Measurements from ENCODE around the gene PGBD4.
"Not testable (repeated sequence)": the region's sequence is repeated elsewhere in the genome, so short reads cannot be mapped to it uniquely, and the experiment has no call there.

The PGBD4 gene

GRCh38 chr15:34114739-34115138, 12.9 kb downstream of the PGBD4 start:
- Histone ChIP-seq H3K4me3 (ENCODE audit: low read length, poor library complexity, severe bottlenecking) (no peak overlapping the region), H3K79me2 (ENCODE audit: insufficient read depth, low read length) (no peaks in the 10 kb centered on the region)

GRCh38 chr15:34116620-34117019, 14.7 kb downstream of the PGBD4 start:
- Histone ChIP-seq H3K9me3 (ENCODE audit: insufficient read depth, low read depth, low read length) (no peaks in the 10 kb centered on the region), H3K36me3 (ENCODE audit: insufficient read depth, low read length) (no peaks in the 10 kb centered on the region), H3K27me3 (ENCODE audit: insufficient read depth, low read length, poor library complexity, severe bottlenecking) (no peaks in the 10 kb centered on the region), H4K20me1 (ENCODE audit: insufficient read depth, low read length, poor library complexity, severe bottlenecking) (no peaks in the 10 kb centered on the region), H3K4me3 (ENCODE audit: low read length, poor library complexity, severe bottlenecking) (no peak overlapping the region), H2AFZ (ENCODE audit: low read length) (no peak overlapping the region), H3K9ac (ENCODE audit: low read depth, low read length, poor library complexity, severe bottlenecking) (no peak overlapping the region), H3F3A (ENCODE audit: low read depth) (no peaks in the 10 kb centered on the region), H3K4me2 (ENCODE audit: low read depth, low read length, poor library complexity, severe bottlenecking) (no peak overlapping the region), H3K9me2 (replicated peaks; ENCODE audit: low read depth, low read length) (no peaks in the 10 kb centered on the region), H3K4me1 (ENCODE audit: insufficient read depth, low read length, poor library complexity, severe bottlenecking) (no peaks in the 10 kb centered on the region), H3K79me2 (ENCODE audit: insufficient read depth, low read length) (no peaks in the 10 kb centered on the region)
- TF ChIP-seq CTCF (conservative IDR thresholded peaks at IDR 0.05; ENCODE audit: low read length), result no peak
- TF ChIP-seq EZH2phosphoT487 (IDR thresholded peaks at IDR 0.05; ENCODE audit: borderline replicate concordance), result no peak

More at GRCh38 chr15:34114739-34115138, 12.9 kb downstream of the PGBD4 start:
- Histone ChIP-seq H3K9ac (ENCODE audit: low read depth, low read length, poor library complexity, severe bottlenecking) (no peak overlapping the region), H3K36me3 (ENCODE audit: insufficient read depth, low read length) (no peaks in the 10 kb centered on the region), H3K9me2 (replicated peaks; ENCODE audit: low read depth, low read length) (no peaks in the 10 kb centered on the region), H3K4me1 (ENCODE audit: insufficient read depth, low read length, poor library complexity, severe bottlenecking) (peaks cover 3% of the 10 kb centered on the region), H4K20me1 (ENCODE audit: insufficient read depth, low read length, poor library complexity, severe bottlenecking) (no peaks in the 10 kb centered on the region), H3K9me3 (ENCODE audit: insufficient read depth, low read depth, low read length) (no peaks in the 10 kb centered on the region), H3K4me2 (ENCODE audit: low read depth, low read length, poor library complexity, severe bottlenecking) (no peak overlapping the region), H3F3A (ENCODE audit: low read depth) (no peaks in the 10 kb centered on the region), H2AFZ (ENCODE audit: low read length) (no peak overlapping the region), H3K27me3 (ENCODE audit: insufficient read depth, low read length, poor library complexity, severe bottlenecking) (no peaks in the 10 kb centered on the region)
- TF ChIP-seq EZH2phosphoT487 (IDR thresholded peaks at IDR 0.05; ENCODE audit: borderline replicate concordance) (no peak), CTCF (conservative IDR thresholded peaks at IDR 0.05; ENCODE audit: low read length) (no peak)

GRCh38 chr15:34119291-34119690, 17.4 kb downstream of the PGBD4 start:
- Histone ChIP-seq H3K9me3 (ENCODE audit: insufficient read depth, low read depth, low read length) (no peaks in the 10 kb centered on the region), H3K9me2 (replicated peaks; ENCODE audit: low read depth, low read length) (no peaks in the 10 kb centered on the region), H3K4me3 (ENCODE audit: low read length, poor library complexity, severe bottlenecking) (no peak overlapping the region), H3K4me1 (ENCODE audit: insufficient read depth, low read length, poor library complexity, severe bottlenecking) (no peaks in the 10 kb centered on the region), H2AFZ (ENCODE audit: low read length) (no peak overlapping the region), H3K9ac (ENCODE audit: low read depth, low read length, poor library complexity, severe bottlenecking) (no peak overlapping the region), H3F3A (ENCODE audit: low read depth) (no peaks in the 10 kb centered on the region), H3K79me2 (ENCODE audit: insufficient read depth, low read length) (no peaks in the 10 kb centered on the region), H4K20me1 (ENCODE audit: insufficient read depth, low read length, poor library complexity, severe bottlenecking) (no peaks in the 10 kb centered on the region), H3K27me3 (ENCODE audit: insufficient read depth, low read length, poor library complexity, severe bottlenecking) (no peaks in the 10 kb centered on the region), H3K36me3 (ENCODE audit: insufficient read depth, low read length) (no peaks in the 10 kb centered on the region), H3K4me2 (ENCODE audit: low read depth, low read length, poor library complexity, severe bottlenecking) (no peak overlapping the region)
- TF ChIP-seq CTCF (conservative IDR thresholded peaks at IDR 0.05; ENCODE audit: low read length), result no peak
- TF ChIP-seq EZH2phosphoT487 (IDR thresholded peaks at IDR 0.05; ENCODE audit: borderline replicate concordance), result no peak

GRCh38 chr15:34120420-34120819, 18.5 kb downstream of the PGBD4 start:
- H3K9ac ChIP-seq (ENCODE audit: low read depth, low read length, poor library complexity, severe bottlenecking); H3K4me3 ChIP-seq (ENCODE audit: low read length, poor library complexity, severe bottlenecking); H3K36me3 ChIP-seq (ENCODE audit: insufficient read depth, low read length); H3K4me1 ChIP-seq (ENCODE audit: insufficient read depth, low read length, poor library complexity, severe bottlenecking); H3F3A ChIP-seq (ENCODE audit: low read depth); H3K79me2 ChIP-seq (ENCODE audit: insufficient read depth, low read length); H3K9me2 ChIP-seq (replicated peaks; ENCODE audit: low read depth, low read length); H3K9me3 ChIP-seq (ENCODE audit: insufficient read depth, low read depth, low read length); H2AFZ ChIP-seq (ENCODE audit: low read length); H3K27me3 ChIP-seq (ENCODE audit: insufficient read depth, low read length, poor library complexity, severe bottlenecking); H4K20me1 ChIP-seq (ENCODE audit: insufficient read depth, low read length, poor library complexity, severe bottlenecking); H3K4me2 ChIP-seq (ENCODE audit: low read depth, low read length, poor library complexity, severe bottlenecking): not testable (repeated sequence)

GRCh38 chr15:34121786-34122185, 19.9 kb downstream of the PGBD4 start:
- H2AFZ ChIP-seq (ENCODE audit: low read length); H3K79me2 ChIP-seq (ENCODE audit: insufficient read depth, low read length); H3K27me3 ChIP-seq (ENCODE audit: insufficient read depth, low read length, poor library complexity, severe bottlenecking); H3F3A ChIP-seq (ENCODE audit: low read depth); H3K36me3 ChIP-seq (ENCODE audit: insufficient read depth, low read length); H3K4me3 ChIP-seq (ENCODE audit: low read length, poor library complexity, severe bottlenecking); H3K9ac ChIP-seq (ENCODE audit: low read depth, low read length, poor library complexity, severe bottlenecking); H3K4me2 ChIP-seq (ENCODE audit: low read depth, low read length, poor library complexity, severe bottlenecking); H3K9me2 ChIP-seq (replicated peaks; ENCODE audit: low read depth, low read length); H3K4me1 ChIP-seq (ENCODE audit: insufficient read depth, low read length, poor library complexity, severe bottlenecking); H3K9me3 ChIP-seq (ENCODE audit: insufficient read depth, low read depth, low read length); H4K20me1 ChIP-seq (ENCODE audit: insufficient read depth, low read length, poor library complexity, severe bottlenecking): not testable (repeated sequence)
